Measurements from ENCODE around the gene LRFN5. TPM values are rescaled to one million over a fixed set of nuclear protein-coding genes. Genes with fewer than 3 reads are reported as not detected.
"Not testable (repeated sequence)": the region's sequence is repeated elsewhere in the genome, so short reads cannot be mapped to it uniquely, and the experiment has no call there.

Gene LRFN5
- total RNA-seq, 1 donor from 2014 or later, result not detected

DNA sequence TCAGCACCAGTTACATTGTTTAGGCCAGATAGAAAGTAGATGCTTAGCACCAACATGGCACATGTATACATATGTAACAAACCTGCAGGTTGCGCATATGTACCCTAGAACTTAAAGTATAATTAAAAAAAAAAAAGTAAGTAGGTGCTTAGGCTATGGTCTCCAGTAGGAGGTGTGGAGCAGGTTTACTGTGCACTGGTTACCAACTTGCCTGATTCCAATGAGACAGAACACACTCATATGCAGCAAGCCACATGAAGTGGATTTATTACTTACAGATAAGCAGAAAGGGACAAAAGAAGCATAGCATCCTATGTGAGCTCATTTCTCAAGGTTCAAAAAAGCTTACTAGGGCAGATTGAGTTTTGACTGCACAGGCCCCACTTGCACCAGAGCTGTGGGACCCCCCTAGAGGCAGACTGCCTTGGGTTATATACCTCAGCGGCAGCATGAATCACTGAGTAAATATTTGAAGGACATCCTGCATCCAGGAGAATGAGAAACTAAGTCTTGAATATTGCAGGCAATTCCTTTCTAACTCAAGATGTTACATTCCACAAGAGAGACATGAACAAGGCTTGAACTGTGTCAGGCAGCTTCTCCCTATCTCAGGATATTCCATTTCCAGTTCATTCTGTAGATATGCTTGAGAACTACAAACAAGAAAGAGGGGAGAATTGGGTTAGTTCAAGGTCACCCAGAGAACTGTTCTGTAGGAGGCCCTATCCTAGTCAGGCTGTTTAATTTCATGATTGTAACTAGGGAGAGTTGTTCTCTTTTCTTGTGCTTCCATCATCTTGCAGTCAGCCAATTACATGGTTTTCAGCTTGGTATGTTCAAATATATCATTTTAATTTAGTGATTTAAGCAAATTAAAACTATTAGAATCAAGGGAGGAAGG lies 30.1 kb downstream of the LRFN5 start:
- DNase-seq (ENCODE audit: low read depth, low spot score), result no peak

- no peak for DNase-seq (ENCODE audit: low read depth, low spot score)
Observed at GRCh38 chr14:41641690-41642089, 35.0 kb downstream of the LRFN5 start.

- no peak for DNase-seq (ENCODE audit: low read depth, low spot score)
Observed at GRCh38 chr14:41642367-41642766, 35.7 kb downstream of the LRFN5 start.

DNA sequence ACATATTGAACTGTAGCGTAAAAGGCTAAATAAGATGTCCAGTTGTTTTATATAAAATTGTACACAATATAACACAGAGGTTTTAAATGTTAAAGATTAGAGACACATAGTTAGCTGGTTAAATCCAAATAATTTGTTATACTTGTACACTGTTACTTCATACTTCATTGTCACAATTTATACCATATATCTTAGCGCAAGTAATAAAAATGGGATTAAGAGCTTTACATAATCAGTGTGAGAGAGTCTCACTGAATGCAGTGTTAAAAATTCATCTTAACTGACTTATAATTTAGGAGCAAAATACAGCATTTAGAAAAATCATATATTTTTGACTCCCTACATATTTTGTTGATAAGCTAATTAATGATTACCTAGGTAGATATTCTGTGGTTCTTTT lies 36.1 kb downstream of the LRFN5 start:
- DNase-seq (ENCODE audit: low read depth, low spot score), result no peak

DNA sequence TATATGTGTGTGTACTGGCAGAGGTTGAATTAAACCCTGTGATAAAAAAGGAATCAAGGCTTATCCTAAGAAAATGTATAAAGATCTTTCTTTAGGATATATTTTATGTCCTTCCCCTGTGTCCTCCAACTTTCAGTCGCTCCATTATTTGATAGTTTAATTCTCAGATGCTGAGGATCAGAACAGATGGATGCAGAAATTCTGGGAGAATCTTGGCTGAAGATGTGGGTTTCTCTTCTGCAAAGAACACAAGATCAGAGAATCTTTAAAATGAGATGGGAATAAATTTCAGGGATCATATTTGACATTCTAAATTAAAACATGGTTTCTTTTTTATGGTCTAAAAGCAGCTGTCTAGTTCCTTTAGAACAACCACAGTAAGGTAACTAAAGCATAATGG lies 37.9 kb downstream of the LRFN5 start:
- DNase-seq (ENCODE audit: low read depth, low spot score), result no peak

GRCh38 chr14:41650802-41651201 lies 44.1 kb downstream of the LRFN5 start:
- no peak for DNase-seq (ENCODE audit: low read depth, low spot score)

DNA sequence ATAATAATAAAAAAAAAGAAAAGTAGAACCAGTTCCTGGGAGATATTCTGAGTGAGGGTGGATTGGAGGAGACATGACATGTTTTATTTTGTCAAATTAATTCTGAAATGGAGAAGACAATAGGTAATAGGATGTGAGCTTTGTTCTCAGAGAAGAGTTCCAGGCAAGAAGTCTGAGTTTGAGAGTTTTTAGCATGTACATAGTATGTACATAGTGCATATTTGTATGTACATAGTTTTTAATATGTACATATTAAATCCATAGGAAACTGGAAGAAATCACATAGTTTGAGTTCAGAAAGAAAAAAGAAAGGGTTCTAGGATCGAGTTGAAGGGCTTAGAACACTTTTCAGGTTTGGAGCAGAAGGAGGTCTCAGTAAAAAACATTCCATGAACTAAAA lies 47.5 kb downstream of the LRFN5 start:
- DNase-seq (ENCODE audit: low read depth, low spot score), result no peak

- no peak for DNase-seq (ENCODE audit: low read depth, low spot score)
Observed at GRCh38 chr14:41662780-41663472, 56.2 kb downstream of the LRFN5 start.

GRCh38 chr14:41663473-41663850 lies 56.8 kb downstream of the LRFN5 start:
- no peak for DNase-seq (ENCODE audit: low read depth, low spot score)

- DNase-seq (ENCODE audit: low read depth, low spot score), result no peak
Observed at GRCh38 chr14:41666301-41666700, 59.6 kb downstream of the LRFN5 start.

- no peak for DNase-seq (ENCODE audit: low read depth, low spot score)
Observed at GRCh38 chr14:41668356-41668755, 61.7 kb downstream of the LRFN5 start.

- DNase-seq (ENCODE audit: low read depth, low spot score), result not testable (repeated sequence)
Observed at GRCh38 chr14:41673601-41674000, 66.9 kb downstream of the LRFN5 start.

- DNase-seq (ENCODE audit: low read depth, low spot score), result not testable (repeated sequence)
Observed at GRCh38 chr14:41674511-41674971, 67.9 kb downstream of the LRFN5 start.

DNA sequence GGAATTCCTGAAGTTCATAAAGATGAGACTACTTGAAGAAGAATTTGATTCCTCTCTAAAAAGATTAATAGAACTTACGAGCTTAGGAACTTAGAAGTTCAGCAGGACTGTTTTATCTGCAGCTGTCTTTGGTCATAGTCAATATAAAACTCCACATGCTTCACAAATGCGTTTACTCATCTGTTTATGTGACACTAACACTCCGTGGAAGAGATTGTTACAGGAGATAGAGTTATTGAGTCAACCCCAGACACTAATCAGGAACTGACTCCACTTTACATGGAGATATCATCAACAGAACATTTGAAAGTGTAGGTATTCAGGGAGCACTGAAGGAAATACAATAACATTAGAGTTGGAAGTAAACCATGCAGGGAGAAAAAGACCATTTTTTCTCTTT lies 92.8 kb downstream of the LRFN5 start:
- no peak for DNase-seq (ENCODE audit: low read depth, low spot score)

GRCh38 chr14:41718477-41719166 lies 111.9 kb downstream of the LRFN5 start:
- DNase-seq (ENCODE audit: low read depth, low spot score), result no peak

DNA sequence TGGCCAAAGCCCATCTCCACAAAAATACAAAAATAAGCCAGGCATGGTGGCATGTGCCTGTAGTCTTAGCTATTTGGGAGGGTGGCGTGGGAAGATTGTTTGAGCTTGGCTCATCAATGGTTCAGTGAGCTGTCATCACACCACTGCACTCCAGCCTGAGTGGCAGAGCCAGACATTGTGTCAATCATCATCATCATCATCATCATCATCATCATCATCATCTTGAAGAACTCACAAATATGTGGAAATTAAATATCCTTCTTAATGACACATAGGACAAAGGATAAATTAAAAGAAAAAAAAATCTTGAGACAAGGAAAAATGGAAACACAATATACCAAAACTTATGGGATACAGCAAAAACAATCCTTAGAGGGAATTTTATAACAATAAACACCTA lies 132.5 kb downstream of the LRFN5 start:
- DNase-seq (ENCODE audit: low read depth, low spot score), result no peak

DNA sequence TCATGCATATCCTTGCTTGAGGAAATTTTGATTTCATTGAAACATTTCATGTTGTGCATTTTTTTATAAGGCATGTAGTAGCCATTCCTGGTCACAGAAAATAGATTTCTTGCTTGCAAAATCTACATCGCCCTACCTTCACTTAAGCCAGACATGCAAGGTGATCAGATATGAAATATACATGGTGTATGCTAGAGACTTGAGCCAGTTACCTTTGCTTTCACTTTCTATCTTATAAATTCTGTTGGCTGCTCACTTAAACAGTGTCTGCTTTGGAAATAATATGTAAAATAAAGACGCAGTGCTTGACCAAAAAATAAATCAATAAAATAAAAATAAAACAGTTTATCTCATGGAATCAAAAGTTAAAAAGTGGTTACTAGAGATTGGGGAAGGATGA lies 136.5 kb downstream of the LRFN5 start:
- no peak for DNase-seq (ENCODE audit: low read depth, low spot score)

- DNase-seq (ENCODE audit: low read depth, low spot score), result no peak
Observed at GRCh38 chr14:41749429-41749828, 142.8 kb downstream of the LRFN5 start.

- not testable (repeated sequence) for DNase-seq (ENCODE audit: low read depth, low spot score)
Observed at GRCh38 chr14:41750575-41750974, 143.9 kb downstream of the LRFN5 start.

GRCh38 chr14:41758011-41758665 lies 151.5 kb downstream of the LRFN5 start:
- DNase-seq (ENCODE audit: low read depth, low spot score), result no peak

DNA sequence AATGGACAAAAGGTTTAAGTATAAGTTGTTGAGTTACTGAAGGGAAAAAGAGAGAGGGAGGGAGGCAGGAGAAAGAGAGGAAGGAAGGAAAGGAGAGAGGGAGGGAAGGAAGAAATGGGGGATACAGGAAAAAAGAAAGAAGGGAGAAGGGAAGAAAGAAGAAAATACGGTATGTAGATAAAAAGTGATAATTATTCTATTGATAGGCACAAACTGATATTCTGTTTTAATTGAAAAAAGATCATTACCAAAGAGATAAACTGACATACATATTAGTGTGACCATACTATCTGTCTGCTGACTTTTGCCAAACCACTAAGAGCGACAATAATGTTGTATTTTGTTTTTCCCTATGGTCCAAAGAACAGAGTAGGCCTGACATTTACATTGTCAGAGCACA lies 154.5 kb downstream of the LRFN5 start:
- no peak for DNase-seq (ENCODE audit: low read depth, low spot score)

DNA sequence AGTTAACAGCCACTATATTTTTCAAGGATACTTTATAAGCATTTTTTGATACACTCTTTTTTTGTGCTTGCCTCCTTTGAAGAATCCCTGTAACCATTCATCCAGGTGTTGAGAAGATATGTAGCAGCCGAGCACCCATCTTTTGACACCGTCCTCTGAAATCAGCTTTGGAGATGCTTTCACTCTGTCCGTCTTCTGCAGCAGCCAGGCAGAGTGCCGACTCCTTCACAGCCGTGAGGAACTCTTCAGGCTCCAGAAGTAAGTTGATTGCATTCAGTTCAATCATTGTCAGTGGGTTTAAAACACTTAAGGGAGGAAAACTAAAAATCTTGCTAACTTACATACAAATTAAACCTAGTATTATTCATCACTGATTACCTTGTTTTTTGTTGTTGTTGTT lies 160.1 kb downstream of the LRFN5 start:
- no peak for DNase-seq (ENCODE audit: low read depth, low spot score)

Data from pulmonary artery endothelial cell (primary cell).